H9 (cell line): ENCODE measurements around the gene FHOD3. TPM values are rescaled to one million over a fixed set of nuclear protein-coding genes. Genes with fewer than 3 reads are reported as not detected.
A peak's percentile ranks its signal among the peaks of the same experiment; 100 is the strongest.

Experiments
- DNase-seq: peaks from one replicate; pipeline ENCODE4 v3.0.0-alpha.2; 2017
- H2AFZ ChIP-seq: one replicate; pipeline ENCODE4 v1.6.1; 2013; ENCODE audit warnings: mild to moderate bottlenecking, low read length, control low read depth, moderate library complexity
- H2AK5ac ChIP-seq: 2 replicates; pipeline ENCODE4 v1.6.1; 2013; ENCODE audit warnings: low read length, control low read depth, mixed read lengths; ENCODE audit not compliant: insufficient read length
- H2BK120ac ChIP-seq: one replicate; pipeline ENCODE4 v1.6.1; 2013; ENCODE audit warnings: low read depth, mild to moderate bottlenecking, low read length, control low read depth, inconsistent platforms; ENCODE audit not compliant: poor library complexity, severe bottlenecking
- H2BK12ac ChIP-seq: 2 replicates; pipeline ENCODE4 v1.6.1; 2013; ENCODE audit warnings: low read length, control low read depth, mixed read lengths, low read depth; ENCODE audit not compliant: insufficient read length
- H2BK15ac ChIP-seq: 2 replicates; pipeline ENCODE4 v1.6.1; 2013; ENCODE audit warnings: low read depth, low read length, control low read depth
- H2BK20ac ChIP-seq: one replicate; pipeline ENCODE4 v1.6.1; 2013; ENCODE audit warnings: low read depth, mild to moderate bottlenecking, low read length, control low read depth, inconsistent platforms; ENCODE audit not compliant: poor library complexity, severe bottlenecking
- H2BK5ac ChIP-seq: 2 replicates; pipeline ENCODE4 v1.6.1; 2013; ENCODE audit warnings: low read length, control low read depth, mixed read lengths; ENCODE audit not compliant: insufficient read length
- H3K14ac ChIP-seq: 2 replicates; pipeline ENCODE4 v1.6.1; 2013; ENCODE audit warnings: low read length, control low read depth; ENCODE audit not compliant: insufficient read depth
- H3K18ac ChIP-seq: 2 replicates; pipeline ENCODE4 v1.6.1; 2013; ENCODE audit warnings: low read depth, mild to moderate bottlenecking, mixed read lengths, low read length, control low read depth; ENCODE audit not compliant: insufficient read length
- H3K23ac ChIP-seq: 2 replicates; pipeline ENCODE4 v1.6.1; 2013; ENCODE audit warnings: low read length, control low read depth, mixed read lengths, low read depth; ENCODE audit not compliant: insufficient read length
- H3K23me2 ChIP-seq: 2 replicates; pipeline ENCODE4 v1.6.1; 2013; ENCODE audit warnings: low read depth, mild to moderate bottlenecking, mixed read lengths, low read length, control low read depth; ENCODE audit not compliant: insufficient read length, poor library complexity, severe bottlenecking
- H3K27ac ChIP-seq: 2 replicates; pipeline ENCODE4 v1.5.1; 2013; ENCODE audit warnings: low read length, control low read depth, mixed read lengths, low read depth; ENCODE audit not compliant: insufficient read length
- H3K27me3 ChIP-seq: 2 replicates; pipeline ENCODE4 v1.6.1; 2013; ENCODE audit warnings: low read length, control low read depth, inconsistent platforms; ENCODE audit not compliant: insufficient read depth
- H3K4ac ChIP-seq: 2 replicates; pipeline ENCODE4 v1.6.1; 2013; ENCODE audit warnings: low read depth, mild to moderate bottlenecking, control low read depth, inconsistent platforms, low read length, moderate library complexity
- H3K4me1 ChIP-seq: 2 replicates; pipeline ENCODE4 v1.6.1; 2013; ENCODE audit warnings: low read length, control low read depth, inconsistent platforms; ENCODE audit not compliant: insufficient read depth
- H3K4me2 ChIP-seq: 2 replicates; pipeline ENCODE4 v1.6.1; 2013; ENCODE audit warnings: low read length, control low read depth, mixed read lengths; ENCODE audit not compliant: insufficient read length, insufficient read depth
- H3K56ac ChIP-seq: 2 replicates; pipeline ENCODE4 v1.6.1; 2013; ENCODE audit warnings: low read depth, mild to moderate bottlenecking, mixed read lengths, low read length, control low read depth; ENCODE audit not compliant: insufficient read length
- H3K79me1 ChIP-seq: 2 replicates; pipeline ENCODE4 v1.6.1; 2013; ENCODE audit warnings: low read depth, mild to moderate bottlenecking, moderate library complexity, low read length, control low read depth, inconsistent platforms; ENCODE audit not compliant: insufficient read depth, poor library complexity, severe bottlenecking
- H3K79me2 ChIP-seq: 2 replicates; pipeline ENCODE4 v1.6.1; 2013; ENCODE audit warnings: low read length, control low read depth, inconsistent platforms; ENCODE audit not compliant: insufficient read depth
- H3K9ac ChIP-seq: 2 replicates; pipeline ENCODE4 v1.6.1; 2013; ENCODE audit warnings: low read length, control low read depth, mixed read lengths; ENCODE audit not compliant: insufficient read length; ENCODE audit errors: extremely low read depth
- H3K9me3 ChIP-seq: one replicate; pipeline ENCODE4 v1.6.1; 2013; ENCODE audit warnings: low read depth, low read length, inconsistent platforms; ENCODE audit not compliant: control insufficient read depth
- H3T11ph ChIP-seq: one replicate; pipeline ENCODE4 v1.6.1; 2013; ENCODE audit warnings: mild to moderate bottlenecking, low read length, control low read depth, inconsistent platforms
- H4K20me1 ChIP-seq: one replicate; pipeline ENCODE4 v1.6.1; 2013; ENCODE audit not compliant: control insufficient read depth, insufficient read length, insufficient read depth
- H4K5ac ChIP-seq: 2 replicates; pipeline ENCODE4 v1.6.1; 2013; ENCODE audit warnings: low read depth, mild to moderate bottlenecking, mixed read lengths, low read length, control low read depth; ENCODE audit not compliant: insufficient read length
- H4K8ac ChIP-seq: replicated peaks from 2 replicates; pipeline ENCODE4 v1.6.1; 2013; ENCODE audit warnings: low read length, control low read depth, mixed read lengths, low read depth; ENCODE audit not compliant: insufficient read length
- H4K91ac ChIP-seq: 2 replicates; pipeline ENCODE4 v1.6.1; 2013; ENCODE audit warnings: low read depth, mild to moderate bottlenecking, moderate library complexity, mixed read lengths, low read length, control low read depth; ENCODE audit not compliant: insufficient read length
- H3K27ac Mint-ChIP-seq, 3 experiments: 2 replicates in 2 of 3; 3 replicates in 1 of 3; pipeline ENCODE4 v1.8.0; 2020 to 2021; ENCODE audit warnings: mixed read lengths in 3 of 3, mild to moderate bottlenecking in 1 of 3, moderate library complexity in 1 of 3
- H3K27me3 Mint-ChIP-seq: 2 replicates; pipeline ENCODE4 v1.8.0; 2021; ENCODE audit warnings: low read depth, mild to moderate bottlenecking, moderate library complexity, mixed read lengths
- H3K36me3 Mint-ChIP-seq, 3 experiments: 2 replicates in 2 of 3; 3 replicates in 1 of 3; pipeline ENCODE4 v1.8.0; 2020 to 2021; ENCODE audit warnings: low read depth in 3 of 3, mixed read lengths in 3 of 3; ENCODE audit not compliant: insufficient read depth in 1 of 3
- H3K4me1 Mint-ChIP-seq, 2 experiments: 2 replicates each; pipeline ENCODE4 v1.8.0; 2020; ENCODE audit warnings: mixed read lengths in 2 of 2
- H3K4me3 Mint-ChIP-seq, 2 experiments: 2 replicates in 1 of 2; 3 replicates in 1 of 2; pipeline ENCODE4 v1.8.0; 2020 to 2021; ENCODE audit warnings: mild to moderate bottlenecking in 2 of 2, mixed read lengths in 2 of 2, moderate library complexity in 1 of 2
- H3K9me3 Mint-ChIP-seq, 2 experiments: 2 replicates in 1 of 2; 3 replicates in 1 of 2; pipeline ENCODE4 v1.8.0; 2020; ENCODE audit warnings: mild to moderate bottlenecking in 2 of 2, mixed read lengths in 2 of 2, moderate library complexity in 1 of 2
- WGBS: extraction: QIAGEN DNeasy Blood & Tissue Kit; methylation state at CpG from one replicate; pipeline ENCODE4 v1.1.7; 2013; ENCODE audit warnings: missing lambda C conversion rate, low lambda C conversion rate, mixed read lengths; ENCODE audit not compliant: insufficient read length; ENCODE audit errors: extremely low coverage; 5-methylcytosine and 5-hydroxymethylcytosine counted together
- total RNA-seq: library from RNA; stranded (reverse); gene quantifications from 2 replicates; pipeline ENCODE4 v1.2.1, GENCODE V29; 2021
- TF ChIP-seq, protein P1 (sequence below): fragments of 200-600 bp; sonication (generic); conservative IDR thresholded peaks from 3 replicates; pipeline ENCODE4 v1.8.0; 2021; ENCODE audit warnings: antibody characterized with exemption, mild to moderate bottlenecking

FHOD3 gene
- total RNA-seq, 1 experiment from 2014 or later: 8.0 TPM

GRCh38 chr18:36519358-36519757 is 221.8 kb downstream of the FHOD3 start:
- Histone ChIP-seq H4K8ac (no peak overlapping the region), H2BK5ac (no peak overlapping the region), H3K56ac (no peak overlapping the region), H3K4me2 (no peak overlapping the region), H2AFZ (no peak overlapping the region), H3T11ph (no peak overlapping the region), H2AK5ac (no peak overlapping the region), H2BK15ac (no peak overlapping the region), H4K20me1 (no peaks in the 10 kb centered on the region), H3K4me1 (peaks cover 2% of the 10 kb centered on the region; the same call in 1 of the 2 replicates), H3K9ac (no peak overlapping the region), H3K9me3 (no peaks in the 10 kb centered on the region), H3K4ac (no peak overlapping the region), H3K27ac (no peak overlapping the region), H3K23ac (no peak overlapping the region), H2BK120ac (no peak overlapping the region), H3K23me2 (no peaks in the 10 kb centered on the region), H3K27me3 (no peaks in the 10 kb centered on the region), H3K79me1 (no peaks in the 10 kb centered on the region), H2BK20ac (no peak overlapping the region), H4K5ac (no peak overlapping the region), H2BK12ac (no peak overlapping the region), H3K14ac (no peak overlapping the region), H3K79me2 (no peaks in the 10 kb centered on the region), H3K18ac (no peak overlapping the region), H4K91ac (no peak overlapping the region)
- Mint-ChIP-seq H3K4me1 (peaks cover 36 to 42% of the 10 kb centered on the region in 2 experiments), H3K9me3 (no peaks in the 10 kb centered on the region), H3K27ac (peak overlapping the region in 2 of 3 experiments; percentile 2 to 33; a peak in 1 of 7 replicates), H3K4me3 (no peak overlapping the region), H3K36me3 (no peaks in the 10 kb centered on the region), H3K27me3 (peaks cover 2% of the 10 kb centered on the region)
- no CpG with 5 or more reads among the region's 3 CpGs for WGBS
- TF ChIP-seq, protein P1, sequence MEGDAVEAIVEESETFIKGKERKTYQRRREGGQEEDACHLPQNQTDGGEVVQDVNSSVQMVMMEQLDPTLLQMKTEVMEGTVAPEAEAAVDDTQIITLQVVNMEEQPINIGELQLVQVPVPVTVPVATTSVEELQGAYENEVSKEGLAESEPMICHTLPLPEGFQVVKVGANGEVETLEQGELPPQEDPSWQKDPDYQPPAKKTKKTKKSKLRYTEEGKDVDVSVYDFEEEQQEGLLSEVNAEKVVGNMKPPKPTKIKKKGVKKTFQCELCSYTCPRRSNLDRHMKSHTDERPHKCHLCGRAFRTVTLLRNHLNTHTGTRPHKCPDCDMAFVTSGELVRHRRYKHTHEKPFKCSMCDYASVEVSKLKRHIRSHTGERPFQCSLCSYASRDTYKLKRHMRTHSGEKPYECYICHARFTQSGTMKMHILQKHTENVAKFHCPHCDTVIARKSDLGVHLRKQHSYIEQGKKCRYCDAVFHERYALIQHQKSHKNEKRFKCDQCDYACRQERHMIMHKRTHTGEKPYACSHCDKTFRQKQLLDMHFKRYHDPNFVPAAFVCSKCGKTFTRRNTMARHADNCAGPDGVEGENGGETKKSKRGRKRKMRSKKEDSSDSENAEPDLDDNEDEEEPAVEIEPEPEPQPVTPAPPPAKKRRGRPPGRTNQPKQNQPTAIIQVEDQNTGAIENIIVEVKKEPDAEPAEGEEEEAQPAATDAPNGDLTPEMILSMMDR: no peak
- no peak for DNase-seq
